Adrenal gland (tissue), 12 donors: Measurements from ENCODE around the gene ATG4D. TPM values are rescaled to one million over a fixed set of nuclear protein-coding genes. Genes with fewer than 3 reads are reported as not detected.

Experiments
- DNase-seq, 7 donors: peaks; one replicate each; pipeline ENCODE4 v3.0.0-alpha.2; 2019 to 2020
- H3K27ac ChIP-seq, 5 donors: fragments of 200-600 bp; sonication (generic) in 4 of 5; 1 replicate in 3 of 5; 2 replicates in 2 of 5; pipeline versions ENCODE4 v1.5.1 to v1.8.0; 2016 to 2020; ENCODE audit warnings: mild to moderate bottlenecking in 1 of 5
- H3K27me3 ChIP-seq: fragments of 200-600 bp; 2 replicates; pipeline ENCODE4 v1.8.0; 2021
- H3K36me3 ChIP-seq, 2 donors: fragments of 200-600 bp; replicated peaks in 1 of 2; 1 replicate in 1 of 2; 2 replicates in 1 of 2; pipeline versions ENCODE4 v1.5.1 to v1.8.0; 2018 to 2022
- H3K4me1 ChIP-seq, 2 donors: fragments of 200-600 bp; replicated peaks in 1 of 2; 1 replicate in 1 of 2; 2 replicates in 1 of 2; pipeline versions ENCODE4 v1.5.1 to v1.8.0; 2018 to 2021
- H3K4me3 ChIP-seq, 4 donors: fragments of 200-600 bp; sonication (generic) in 3 of 4; one replicate each; pipeline ENCODE4 v1.5.1; 2016 to 2018
- H3K9me3 ChIP-seq, 3 donors: fragments of 200-600 bp; sonication (generic) in 1 of 3; replicated peaks in 1 of 3; 1 replicate in 2 of 3; 2 replicates in 1 of 3; pipeline versions ENCODE4 v1.5.1 to v1.8.0; 2016 to 2021
- POLR2A ChIP-seq, 2 donors: fragments of 450-650 bp; IDR thresholded peaks; one replicate each; pipeline ENCODE4 v1.6.1; 2017; ENCODE audit warnings: antibody characterized with exemption in 2 of 2, mild to moderate bottlenecking in 2 of 2, moderate library complexity in 1 of 2
- WGBS, 4 donors: extraction: QIAGEN DNeasy Blood & Tissue Kit in 2 of 4; methylation state at CpG; one replicate each; pipeline versions ENCODE4 v1.1.5 to v1.1.7; 2013 to 2017; 5-methylcytosine and 5-hydroxymethylcytosine counted together
- intact Hi-C, 2 donors: fragments of 100-400 bp; cut with DNase I; formaldehyde crosslinking; loops; one replicate each; pipeline versions ENCODE4 v1.14.1 to v1.15.0; 2022 to 2023
- polyA plus RNA-seq, 3 donors: library from polyadenylated mRNA; stranded (reverse); fragments of 200-250 nt in 2 of 3; fragments of 350-450 nt in 1 of 3; fragmentation: Illumina TruSeq in 1 of 3; extraction: RNeasy Lipid Tissue Mini Kit (QIAGEN cat#74804) in 1 of 3; gene quantifications; one replicate each; pipeline ENCODE4 v1.2.3, GENCODE V29; 2013 to 2014
- total RNA-seq, 9 donors: library from RNA; depleted of rRNA in 4 of 9; stranded (reverse); fragments of >200 nt in 4 of 9; fragments of 120-200 nt in 1 of 9; fragmentation: NEBNext Ultra II Directional in 1 of 9; extraction: Animal tissue kit (Norgen Biotek cat#: 25700) in 1 of 9; gene quantifications; one replicate each; pipeline versions ENCODE4 v1.1.0 to v1.2.4, GENCODE V29; 2013 to 2023
- TF ChIP-seq, protein P1 (sequence below), 6 experiments: fragments of 450-650 bp in 4 of 6; fragments of 200-600 bp in 2 of 6; sonication (generic) in 1 of 6; IDR thresholded peaks; 1 replicate in 5 of 6; 2 replicates in 1 of 6; pipeline versions ENCODE4 v1.5.1 to v1.8.0; 2016 to 2021; ENCODE audit warnings: antibody characterized with exemption in 6 of 6, mild to moderate bottlenecking in 2 of 6, moderate library complexity in 1 of 6
- donor health status: healthy with polysubstance abuse.
- donor health status: Bipolar disorder and iron deficiency.
- donor health status: DM: yes; HTN: yes; CAD: no.
- donor health status: DM: no; HTN: no; CAD: no.
- donor health status: DM: no; HTN: no; CAD: no.
- donor health status: DM: yes; HTN: yes; CAD: no.

Gene ATG4D
- total and polyA plus RNA-seq, 12 donors: 7.4 to 93.7 (median 38.5) TPM

DNA sequence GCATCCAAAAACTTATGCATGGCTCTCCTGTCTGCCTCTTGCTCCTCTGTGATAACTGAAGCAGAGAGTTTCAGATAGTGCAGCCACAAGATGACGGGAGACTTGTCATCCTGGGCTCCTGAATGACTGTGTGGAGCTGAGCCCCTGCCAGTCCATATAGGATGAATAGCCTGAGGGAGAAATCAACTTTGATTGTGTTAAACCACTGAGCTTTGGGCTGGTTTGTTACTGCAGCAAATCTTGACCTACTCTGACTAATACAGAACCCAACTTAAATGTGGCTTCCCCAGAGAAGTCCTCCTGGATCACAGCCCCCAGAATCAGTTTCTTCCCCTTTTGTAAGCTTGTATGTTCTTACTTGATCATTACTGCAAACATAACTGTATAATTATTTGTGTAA lies 11.2 kb upstream of the ATG4D start:
- 84 to 100% (median 100%) methylated on average over 1 of the region's 1 CpG; no CpG with 5 or more reads in 1 of the 4 donors for WGBS, 4 donors
- no peak overlapping the region for H3K27ac ChIP-seq
- H3K36me3 ChIP-seq: no peaks in the 10 kb centered on the region
- no peaks in the 10 kb centered on the region for H3K9me3 ChIP-seq
- no peak for TF ChIP-seq POLR2A (IDR thresholded peaks at IDR 0.05)
- TF ChIP-seq, protein P1, sequence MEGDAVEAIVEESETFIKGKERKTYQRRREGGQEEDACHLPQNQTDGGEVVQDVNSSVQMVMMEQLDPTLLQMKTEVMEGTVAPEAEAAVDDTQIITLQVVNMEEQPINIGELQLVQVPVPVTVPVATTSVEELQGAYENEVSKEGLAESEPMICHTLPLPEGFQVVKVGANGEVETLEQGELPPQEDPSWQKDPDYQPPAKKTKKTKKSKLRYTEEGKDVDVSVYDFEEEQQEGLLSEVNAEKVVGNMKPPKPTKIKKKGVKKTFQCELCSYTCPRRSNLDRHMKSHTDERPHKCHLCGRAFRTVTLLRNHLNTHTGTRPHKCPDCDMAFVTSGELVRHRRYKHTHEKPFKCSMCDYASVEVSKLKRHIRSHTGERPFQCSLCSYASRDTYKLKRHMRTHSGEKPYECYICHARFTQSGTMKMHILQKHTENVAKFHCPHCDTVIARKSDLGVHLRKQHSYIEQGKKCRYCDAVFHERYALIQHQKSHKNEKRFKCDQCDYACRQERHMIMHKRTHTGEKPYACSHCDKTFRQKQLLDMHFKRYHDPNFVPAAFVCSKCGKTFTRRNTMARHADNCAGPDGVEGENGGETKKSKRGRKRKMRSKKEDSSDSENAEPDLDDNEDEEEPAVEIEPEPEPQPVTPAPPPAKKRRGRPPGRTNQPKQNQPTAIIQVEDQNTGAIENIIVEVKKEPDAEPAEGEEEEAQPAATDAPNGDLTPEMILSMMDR (IDR thresholded peaks at IDR 0.05): no peak
- intact Hi-C loops: no loop called here
- no peaks in the 10 kb centered on the region for H3K27me3 ChIP-seq
- H3K4me1 ChIP-seq: no peaks in the 10 kb centered on the region
- DNase-seq: no peak
- no peak overlapping the region for H3K4me3 ChIP-seq

DNA sequence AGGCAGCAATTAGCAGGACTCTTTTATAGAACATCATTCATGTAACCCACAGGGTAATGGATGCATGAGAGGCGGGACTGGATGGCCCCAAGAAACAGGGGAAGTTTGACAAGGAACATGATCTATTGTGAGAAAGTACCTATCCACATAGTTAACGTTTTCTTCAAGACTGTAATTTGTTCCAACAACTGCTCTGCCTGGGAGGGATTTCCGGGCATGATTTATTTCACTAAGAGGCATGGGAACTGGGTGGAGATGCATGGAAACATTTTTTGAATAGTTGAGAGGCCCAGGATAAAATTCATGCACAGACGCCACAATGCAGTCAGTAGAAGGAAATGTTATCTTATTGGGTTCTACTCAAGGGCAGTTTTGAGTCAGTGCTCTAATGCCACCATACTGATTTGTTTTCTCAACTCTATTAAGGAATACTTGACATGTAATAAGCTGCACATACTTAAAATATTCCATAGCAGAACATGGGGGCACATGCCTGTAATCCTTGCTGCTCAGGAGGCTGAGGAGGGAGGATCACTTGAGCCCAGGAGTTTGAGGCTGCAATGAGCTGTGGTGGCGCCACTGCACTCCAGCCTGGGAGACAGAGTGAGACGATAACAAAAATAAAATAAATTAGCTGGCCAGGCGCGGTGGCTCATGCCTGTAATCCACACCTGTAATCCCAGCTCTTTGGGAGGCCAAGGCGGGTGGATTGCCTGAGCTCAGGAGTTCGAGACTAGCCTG lies 9.9 kb upstream of the ATG4D start:
- intact Hi-C loops: no loop called here
- Histone ChIP-seq H3K27ac (peak overlapping the region in 2 of 5 donors; percentile 18 to 75), H3K4me3 (no peak overlapping the region), H3K36me3 (no peaks in the 10 kb centered on the region), H3K27me3 (no peaks in the 10 kb centered on the region), H3K9me3 (no peaks in the 10 kb centered on the region), H3K4me1 (no peaks in the 10 kb centered on the region)
- peak in 1 of 7 donors; percentile 41 for DNase-seq
- WGBS, 4 donors: 54 to 64% (median 61%) methylated on average over 10 of the region's 10 CpGs
- TF ChIP-seq POLR2A (IDR thresholded peaks at IDR 0.05): no peak
- TF ChIP-seq, protein P1 (IDR thresholded peaks at IDR 0.05): no peak

DNA sequence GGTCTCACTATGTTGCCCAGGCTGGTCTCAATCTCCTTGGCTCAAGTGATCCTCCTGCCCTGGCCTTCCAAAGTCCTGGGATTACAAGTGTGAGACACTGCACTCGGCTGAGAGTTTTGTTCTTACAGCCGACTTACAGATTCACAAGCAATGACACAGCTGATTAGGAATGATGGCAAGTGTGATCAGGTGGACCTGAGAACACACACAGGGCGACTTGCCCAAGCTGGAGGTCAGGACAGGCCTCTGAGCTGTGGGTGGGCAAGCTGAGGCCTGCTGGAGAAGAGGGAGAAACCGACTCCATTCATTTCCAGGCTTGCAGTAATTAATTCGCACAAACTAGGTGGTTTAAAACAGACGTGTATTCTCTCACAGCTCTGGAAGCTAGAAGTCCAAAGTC lies 8.1 kb upstream of the ATG4D start:
- intact Hi-C loops: no loop called here
- WGBS, 4 donors: 78 to 83% (median 80%) methylated on average over 5 to 6 of the region's 6 CpGs

DNA sequence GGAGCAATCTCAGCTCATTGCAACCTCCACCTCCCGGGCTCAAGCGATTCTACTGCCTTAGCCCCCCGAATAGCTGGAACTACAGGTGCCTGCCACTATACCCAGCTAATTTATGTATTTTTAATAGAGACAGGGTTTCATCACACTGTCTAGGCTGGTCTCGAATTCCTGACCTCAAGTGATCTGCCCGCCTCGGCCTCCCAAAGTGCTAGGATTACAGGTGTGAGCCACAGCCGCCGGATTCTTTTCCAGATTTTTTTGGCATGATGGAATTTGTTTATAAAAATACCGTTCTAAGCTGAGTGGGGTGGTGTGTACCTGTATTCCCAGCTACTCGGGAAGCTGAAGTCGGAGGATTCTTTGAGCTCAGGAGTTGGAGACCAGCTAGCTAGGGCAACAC lies 6.0 kb upstream of the ATG4D start:
- Histone ChIP-seq H3K36me3 (no peaks in the 10 kb centered on the region), H3K4me1 (no peaks in the 10 kb centered on the region), H3K27me3 (no peaks in the 10 kb centered on the region), H3K4me3 (no peak overlapping the region), H3K9me3 (no peaks in the 10 kb centered on the region), H3K27ac (no peak overlapping the region)
- TF ChIP-seq, protein P1 (IDR thresholded peaks at IDR 0.05): no peak
- no peak for TF ChIP-seq POLR2A (IDR thresholded peaks at IDR 0.05)
- no peak for DNase-seq
- intact Hi-C loops: no loop called here
- WGBS, 4 donors: 65 to 79% (median 77%) methylated on average over 10 to 11 of the region's 11 CpGs

More for the DNA sequence above, 8.1 kb upstream of the ATG4D start:
- H3K4me3 ChIP-seq: no peak overlapping the region
- no peak for TF ChIP-seq POLR2A (IDR thresholded peaks at IDR 0.05)
- TF ChIP-seq, protein P1 (IDR thresholded peaks at IDR 0.05): no peak
- DNase-seq: no peak
- no peaks in the 10 kb centered on the region for H3K27me3 ChIP-seq
- no peaks in the 10 kb centered on the region for H3K36me3 ChIP-seq
- no peak overlapping the region for H3K27ac ChIP-seq
- no peaks in the 10 kb centered on the region for H3K4me1 ChIP-seq
- no peaks in the 10 kb centered on the region for H3K9me3 ChIP-seq
